ENCODE results near the gene MAPK8IP2. TPM values are rescaled to one million over a fixed set of nuclear protein-coding genes. Genes with fewer than 3 reads are reported as not detected.
A peak's percentile ranks its signal among the peaks of the same experiment; 100 is the strongest.

Gene MAPK8IP2
- total RNA-seq, 4 donors from 2014 or later: 0.39 to 0.85 (median 0.47) TPM

- no peak for DNase-seq
- TF ChIP-seq CTCF (IDR thresholded peaks at IDR 0.05 in 4 of 5, conservative IDR thresholded peaks at IDR 0.05 in 1 of 5): no peak
- no peak for TF ChIP-seq POLR2A (IDR thresholded peaks at IDR 0.05)
- peaks cover 21 to 22% of the 10 kb centered on the region in 2 donors for H3K4me1 ChIP-seq
- intact Hi-C loops (cut with DNase I; ENCODE audit: low total_unique reads): loop anchor here (2.0 kb wide), 1 partner anchor 113 kb away; the partner anchor contains the start of gene NCAPH2
- H3K36me3 ChIP-seq: no peaks in the 10 kb centered on the region
- in situ Hi-C loops (cut with MboI; ENCODE audit: low sequenced_read_pairs in 4 of 4): no loop called here
- H3K4me3 ChIP-seq: peak overlapping the region in 1 of 4 donors; percentile 11
- H3K9me3 ChIP-seq: no peaks in the 10 kb centered on the region
- peak overlapping the region in 1 of 4 donors; percentile 13 for H3K27ac ChIP-seq
- peak in 1 of 2 donors; percentile 6 for ATAC-seq
- no peaks in the 10 kb centered on the region for H3K27me3 ChIP-seq
Observed at GRCh38 chr22:50621356-50621880, 20.8 kb downstream of the MAPK8IP2 start.

GRCh38 chr22:50621948-50622722 lies 21.5 kb downstream of the MAPK8IP2 start:
- intact Hi-C loops (cut with DNase I; ENCODE audit: low total_unique reads): loop anchor here (2.0 kb wide), 1 partner anchor 113 kb away; the partner anchor contains the start of gene NCAPH2
- TF ChIP-seq CTCF (IDR thresholded peaks at IDR 0.05 in 4 of 5, conservative IDR thresholded peaks at IDR 0.05 in 1 of 5): no peak
- no peak for TF ChIP-seq POLR2A (IDR thresholded peaks at IDR 0.05)
- no peaks in the 10 kb centered on the region for H3K36me3 ChIP-seq
- H3K27me3 ChIP-seq: no peaks in the 10 kb centered on the region
- H3K9me3 ChIP-seq: no peaks in the 10 kb centered on the region
- in situ Hi-C loops (cut with MboI; ENCODE audit: low sequenced_read_pairs in 4 of 4): no loop called here
- peak overlapping the region in 1 of 4 donors; percentile 11 for H3K4me3 ChIP-seq
- peaks cover 23 to 25% of the 10 kb centered on the region in 2 donors for H3K4me1 ChIP-seq
- H3K27ac ChIP-seq: peak overlapping the region in 3 of 4 donors; percentile 13 to 39 (median 28)
- ATAC-seq (no peak), DNase-seq (no peak)

GRCh38 chr22:50622723-50623327 lies 22.2 kb downstream of the MAPK8IP2 start:
- no peaks in the 10 kb centered on the region for H3K9me3 ChIP-seq
- in situ Hi-C loops (cut with MboI; ENCODE audit: low sequenced_read_pairs in 4 of 4) (no loop called here), intact Hi-C loops (cut with DNase I; ENCODE audit: low total_unique reads) (no loop called here)
- H3K4me1 ChIP-seq: peaks cover 26 to 31% of the 10 kb centered on the region in 2 donors
- TF ChIP-seq POLR2A (IDR thresholded peaks at IDR 0.05): no peak
- no peak for TF ChIP-seq CTCF (IDR thresholded peaks at IDR 0.05 in 4 of 5, conservative IDR thresholded peaks at IDR 0.05 in 1 of 5)
- H3K27ac ChIP-seq: peak overlapping the region in 2 of 4 donors; percentile 13 to 28
- DNase-seq: no peak
- no peak overlapping the region for H3K4me3 ChIP-seq
- ATAC-seq: no peak
- H3K36me3 ChIP-seq: no peaks in the 10 kb centered on the region
- no peaks in the 10 kb centered on the region for H3K27me3 ChIP-seq

GRCh38 chr22:50624347-50625130 lies 23.9 kb downstream of the MAPK8IP2 start:
- intact Hi-C loops (cut with DNase I; ENCODE audit: low total_unique reads): loop anchor here (5.0 kb wide), 1 partner anchor 97 kb away; the partner anchor contains the start of gene SCO2

More at GRCh38 chr22:50624347-50625130, 23.9 kb downstream of the MAPK8IP2 start:
- TF ChIP-seq CTCF (IDR thresholded peaks at IDR 0.05 in 4 of 5, conservative IDR thresholded peaks at IDR 0.05 in 1 of 5): no peak
- no peak for TF ChIP-seq POLR2A (IDR thresholded peaks at IDR 0.05)
- in situ Hi-C loops (cut with MboI; ENCODE audit: low sequenced_read_pairs in 4 of 4): no loop called here
- Histone ChIP-seq H3K27me3 (no peaks in the 10 kb centered on the region), H3K4me3 (no peak overlapping the region), H3K27ac (no peak overlapping the region), H3K36me3 (no peaks in the 10 kb centered on the region), H3K9me3 (no peaks in the 10 kb centered on the region), H3K4me1 (peaks cover 31 to 38% of the 10 kb centered on the region in 2 donors)
- no peak for ATAC-seq
- no peak for DNase-seq

Measured in gastrocnemius medialis (tissue), 4 donors.